Keratinocyte (primary cell): ENCODE measurements around the gene TUT7.

ENCODE experiments used
- CTCF ChIP-seq, 3 experiments: IDR thresholded peaks in 1 of 3; conservative IDR thresholded peaks in 1 of 3; optimal IDR thresholded peaks in 1 of 3; 2 replicates in 2 of 3; 3 replicates in 1 of 3; pipeline versions ENCODE3 to v1.5.1; 2011; ENCODE audit warnings: low read length in 3 of 3, mild to moderate bottlenecking in 3 of 3, moderate library complexity in 2 of 3, control low read depth in 1 of 3, inconsistent platforms in 1 of 3; ENCODE audit not compliant: insufficient read depth in 2 of 3; ENCODE audit errors: extremely low read depth in 1 of 3
- EZH2 ChIP-seq: IDR thresholded peaks from one replicate; pipeline ENCODE4 v1.6.1; 2012; ENCODE audit warnings: inconsistent platforms, mild to moderate bottlenecking, low read length, moderate library complexity

GRCh38 chr9:86333651-86334050 lies 20.6 kb downstream of the TUT7 start:
- TF ChIP-seq CTCF (optimal IDR thresholded peaks at IDR 0.05 in 1 of 3, IDR thresholded peaks at IDR 0.05 in 1 of 3, conservative IDR thresholded peaks at IDR 0.05 in 1 of 3; ENCODE audit: extremely low read depth in 1 of 3, insufficient read depth in 2 of 3, low read length in 3 of 3) (no peak), EZH2 (no peak)
